Activated CD8-positive, alpha-beta memory T cell treated with anti-CD3 and anti-CD28 coated beads, Interleukin-2, amount 10 ng/mL, durations not matched to agents 7 days and 5 days (primary cell): ENCODE data around the gene SBF2. TPM values are rescaled to one million over a fixed set of nuclear protein-coding genes. Genes with fewer than 3 reads are reported as not detected.

Experiments used
- ATAC-seq: fragments of 150-1000 bp; cut with Tn5 transposase; one replicate; pipeline ENCODE4 v1.10.0; 2021; ENCODE audit warnings: moderate library complexity
- CTCF ChIA-PET: fragments of 350-600 bp; sonication (Branson Sonifier 250); formaldehyde crosslinking; loops from one replicate; lab custom pipeline; 2021; ENCODE audit warnings: antibody characterized with exemption; lab: Charles Lee
- DNase-seq: peaks from one replicate; pipeline ENCODE4 v3.0.0-alpha.2; 2020
- H3K27ac Mint-ChIP-seq: one replicate; pipeline ENCODE4 v1.8.0; 2021; ENCODE audit warnings: mild to moderate bottlenecking, mixed read lengths
- H3K27me3 Mint-ChIP-seq: one replicate; pipeline ENCODE4 v1.8.0; 2021; ENCODE audit warnings: mixed read lengths
- H3K36me3 Mint-ChIP-seq: one replicate; pipeline ENCODE4 v1.8.0; 2021; ENCODE audit warnings: mild to moderate bottlenecking, mixed read lengths
- H3K4me1 Mint-ChIP-seq: one replicate; pipeline ENCODE4 v1.8.0; 2021; ENCODE audit warnings: mixed read lengths
- H3K4me3 Mint-ChIP-seq: one replicate; pipeline ENCODE4 v1.8.0; 2021; ENCODE audit warnings: mild to moderate bottlenecking, moderate library complexity, mixed read lengths
- H3K9me3 Mint-ChIP-seq: one replicate; pipeline ENCODE4 v1.8.0; 2022; ENCODE audit warnings: low read depth, mixed read lengths
- total RNA-seq, 2 experiments: library from RNA; stranded (reverse); gene quantifications; one replicate each; pipeline ENCODE4 v1.2.3, GENCODE V29; 2021

SBF2 gene
- total RNA-seq, 2 experiments from 2014 or later = 4.6 to 8.3 TPM

DNA sequence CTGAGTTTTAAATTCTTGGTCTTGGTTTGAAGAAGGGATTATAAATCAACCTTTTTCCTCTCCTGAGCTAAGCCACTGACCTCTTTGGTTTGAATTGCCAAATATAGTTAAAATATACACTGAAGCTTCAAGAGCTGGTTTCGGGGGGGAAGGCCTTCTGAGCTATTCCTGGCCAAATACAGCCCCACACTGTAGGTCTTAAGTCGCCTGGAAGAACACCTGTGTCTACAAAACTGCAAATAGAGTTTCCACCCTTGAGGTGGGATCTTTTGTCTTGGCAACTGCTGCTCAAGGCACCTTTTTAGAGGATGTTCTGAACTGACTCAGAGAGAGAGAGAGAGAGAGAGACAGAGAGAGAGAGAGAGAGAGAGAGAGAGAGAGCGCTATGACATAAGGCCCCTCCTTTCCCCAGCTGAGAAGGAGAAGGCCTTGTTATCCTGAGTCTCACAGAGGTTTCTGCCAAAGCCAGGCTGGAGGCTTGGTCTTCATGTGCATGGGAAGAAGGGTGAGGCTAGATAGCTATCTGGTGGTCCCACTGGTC, 16.4 kb upstream of the SBF2 start:
- H3K4me1 Mint-ChIP-seq = peaks cover 32% of the 10 kb centered on the region
- no peaks in the 10 kb centered on the region for H3K9me3 Mint-ChIP-seq
- peaks cover 9% of the 10 kb centered on the region for H3K36me3 Mint-ChIP-seq
- no peak overlapping the region for H3K4me3 Mint-ChIP-seq
- no peak overlapping the region for H3K27ac Mint-ChIP-seq
- CTCF ChIA-PET = interaction anchor here (0.7 to 8.7 kb wide), 7 partner anchors 11 to 562 kb away, joined by 3 to 91 read pairs (median 3); no protein-coding TSS in a partner anchor
- ATAC-seq (no peak), DNase-seq (no peak)
- H3K27me3 Mint-ChIP-seq = peaks cover 54% of the 10 kb centered on the region

DNA sequence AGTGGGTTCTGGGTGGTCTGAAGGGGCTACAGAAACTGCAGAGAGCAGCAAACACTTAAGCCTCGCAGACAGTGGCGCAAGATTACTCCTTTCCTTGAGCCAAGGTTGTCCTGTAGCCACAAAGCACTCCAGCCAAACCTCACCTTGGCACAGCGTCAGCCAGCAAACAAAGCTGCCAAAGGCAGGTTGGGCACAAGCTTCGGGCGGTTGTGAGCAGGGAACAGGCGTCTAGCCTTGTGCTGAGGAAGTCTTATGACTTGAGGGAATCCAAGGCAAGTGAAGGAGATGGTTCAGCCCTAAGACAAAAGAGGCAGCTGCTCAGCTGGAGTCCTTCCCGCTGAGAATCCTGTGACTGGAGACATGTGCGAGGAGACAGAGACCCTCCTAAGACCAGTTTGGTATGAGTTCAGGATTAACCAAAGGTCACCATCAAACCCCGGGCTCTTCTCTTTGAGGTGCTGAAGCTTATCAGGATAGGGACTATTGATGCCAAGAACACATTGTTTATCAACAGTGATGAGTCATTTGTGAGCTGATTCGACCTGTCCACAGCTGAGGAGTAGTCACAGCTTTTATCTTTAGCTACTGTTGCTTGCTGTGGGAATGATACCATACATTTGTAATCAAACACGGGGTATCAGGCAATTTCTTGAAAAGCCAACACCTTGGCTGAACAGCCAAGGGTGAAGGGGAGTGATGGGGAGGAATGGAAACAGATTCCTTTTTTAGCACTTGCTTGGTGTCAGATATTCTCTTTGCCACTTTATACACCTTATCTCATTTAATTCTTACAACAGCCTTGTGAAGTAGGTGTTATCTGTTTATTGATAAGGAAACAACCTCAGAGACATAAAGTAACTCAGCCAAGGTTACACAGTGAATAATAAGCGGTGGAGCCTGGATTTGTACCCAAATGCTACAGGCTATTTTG, 15.4 kb upstream of the SBF2 start:
- ATAC-seq (no peak), DNase-seq (no peak)
- Mint-ChIP-seq H3K27ac (no peak overlapping the region), H3K9me3 (no peaks in the 10 kb centered on the region), H3K4me3 (no peak overlapping the region), H3K4me1 (peaks cover 33% of the 10 kb centered on the region), H3K36me3 (peaks cover 9% of the 10 kb centered on the region), H3K27me3 (peaks cover 56% of the 10 kb centered on the region)
- CTCF ChIA-PET = interaction anchor here (0.7 to 8.7 kb wide), 11 partner anchors 8 to 561 kb away, joined by 3 to 91 read pairs (median 4); no protein-coding TSS in a partner anchor

DNA sequence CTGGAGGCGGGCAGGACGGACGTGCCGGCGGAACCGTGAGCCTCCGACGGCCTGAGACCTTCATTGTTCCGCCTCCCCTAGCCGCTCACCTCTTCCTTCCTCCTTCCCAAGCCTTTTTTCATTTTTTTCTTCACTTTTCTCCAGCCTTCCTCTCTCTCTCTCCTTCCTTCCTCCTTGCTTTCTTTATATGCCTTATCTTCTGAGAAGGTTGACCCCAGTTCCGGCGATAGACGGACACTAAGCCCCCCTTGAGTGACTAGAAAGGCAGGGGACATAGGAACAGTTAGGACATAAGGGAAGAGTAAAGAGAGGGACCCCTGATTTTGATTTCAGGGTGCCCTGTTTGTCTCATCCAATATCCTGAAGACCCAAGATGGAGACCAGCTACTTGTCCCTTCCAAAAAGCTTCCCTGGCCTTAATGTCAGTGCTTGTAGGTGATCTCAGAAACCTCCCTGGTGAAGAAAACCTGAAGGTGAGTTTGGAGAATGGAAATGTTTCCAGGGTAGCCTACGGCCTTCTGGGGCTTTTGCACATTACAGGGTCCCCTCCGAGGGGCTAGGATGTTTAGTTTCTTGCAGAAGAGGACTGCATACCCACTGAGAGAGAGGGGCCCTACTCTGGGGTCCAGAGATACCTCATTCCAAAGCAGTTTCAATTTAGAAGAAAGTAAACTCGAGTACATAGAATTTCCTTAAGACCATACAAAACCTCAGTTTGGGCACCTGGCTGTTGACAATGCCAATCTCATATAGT, 14.4 kb upstream of the SBF2 start:
- CTCF ChIA-PET = interaction anchor here (0.6 to 8.7 kb wide), 35 partner anchors 9 to 1032 kb away, joined by 3 to 91 read pairs (median 5); partner anchors contain the start of gene SBF2
- DNase-seq = no peak
- peak overlapping the region; percentile 78 for H3K27ac Mint-ChIP-seq
- H3K9me3 Mint-ChIP-seq = no peaks in the 10 kb centered on the region
- H3K4me3 Mint-ChIP-seq = peak overlapping the region; percentile 87
- no peak for ATAC-seq
- H3K36me3 Mint-ChIP-seq = peaks cover 9% of the 10 kb centered on the region
- H3K4me1 Mint-ChIP-seq = peaks cover 42% of the 10 kb centered on the region
- peaks cover 64% of the 10 kb centered on the region for H3K27me3 Mint-ChIP-seq

DNA sequence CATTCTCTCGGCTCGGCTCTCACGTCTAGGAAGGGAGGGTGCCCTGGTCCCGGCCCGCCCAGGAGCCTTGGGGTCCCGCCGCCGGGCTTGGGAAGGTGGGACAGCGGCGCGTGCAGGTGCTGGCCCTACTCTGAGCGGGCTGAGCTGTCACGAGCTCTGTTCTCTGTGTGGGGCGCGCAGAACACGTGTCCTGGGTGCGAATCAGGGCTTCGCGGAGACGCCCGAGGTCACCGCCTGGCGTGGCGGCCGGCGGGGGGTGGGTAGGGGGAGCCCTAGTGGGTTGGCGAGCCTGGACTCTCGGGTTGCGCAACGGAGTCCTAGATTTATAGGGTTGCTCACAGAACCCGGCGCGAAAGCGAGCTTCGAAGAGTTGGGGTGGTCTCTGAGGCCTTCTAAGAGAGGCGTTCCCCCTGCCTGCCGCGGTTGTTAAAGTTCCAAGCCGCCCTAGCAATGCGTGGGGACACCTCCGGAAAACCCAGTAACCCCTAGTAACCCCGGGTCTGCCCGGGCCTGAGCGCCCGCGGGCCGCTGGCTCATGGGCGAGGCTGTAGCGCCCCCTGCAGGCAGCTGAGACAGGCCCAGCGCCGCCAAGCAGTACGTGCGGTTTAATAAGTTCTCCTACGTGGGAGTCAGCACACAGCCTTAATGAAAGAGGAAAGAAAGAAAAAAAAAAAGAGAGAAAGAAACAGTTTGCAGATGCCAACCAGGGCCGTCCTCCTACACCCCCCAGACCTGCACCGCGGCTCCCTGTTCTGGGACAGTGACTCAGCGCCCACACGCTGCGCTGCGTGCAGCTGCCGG, 13.6 kb upstream of the SBF2 start:
- H3K9me3 Mint-ChIP-seq = no peaks in the 10 kb centered on the region
- peaks cover 11% of the 10 kb centered on the region for H3K36me3 Mint-ChIP-seq
- H3K27ac Mint-ChIP-seq = peak overlapping the region; percentile 78
- peak overlapping the region; percentile 87 for H3K4me3 Mint-ChIP-seq
- peaks cover 42% of the 10 kb centered on the region for H3K4me1 Mint-ChIP-seq
- CTCF ChIA-PET = interaction anchor here (0.6 to 8.7 kb wide), 37 partner anchors 10 to 1032 kb away, joined by 3 to 91 read pairs (median 4); partner anchors contain the start of gene SBF2
- DNase-seq = peak; percentile 90
- peak; percentile 77 for ATAC-seq
- peaks cover 68% of the 10 kb centered on the region for H3K27me3 Mint-ChIP-seq

DNA sequence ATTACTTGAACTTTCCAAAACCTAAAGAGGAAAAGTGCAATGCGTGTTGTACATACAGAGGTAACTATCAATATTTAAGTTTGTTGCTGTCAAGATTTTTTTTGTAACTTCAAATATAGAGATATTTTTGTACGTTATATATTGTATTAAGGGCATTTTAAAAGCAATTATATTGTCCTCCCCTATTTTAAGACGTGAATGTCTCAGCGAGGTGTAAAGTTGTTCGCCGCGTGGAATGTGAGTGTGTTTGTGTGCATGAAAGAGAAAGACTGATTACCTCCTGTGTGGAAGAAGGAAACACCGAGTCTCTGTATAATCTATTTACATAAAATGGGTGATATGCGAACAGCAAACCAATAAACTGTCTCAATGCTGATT, 13.0 kb upstream of the SBF2 start:
- Mint-ChIP-seq H3K27me3 (peaks cover 68% of the 10 kb centered on the region), H3K4me1 (peaks cover 45% of the 10 kb centered on the region)
- CTCF ChIA-PET = interaction anchor here (0.7 to 8.7 kb wide), 23 partner anchors 10 to 559 kb away, joined by 3 to 91 read pairs (median 8); partner anchors contain the start of gene SBF2

DNA sequence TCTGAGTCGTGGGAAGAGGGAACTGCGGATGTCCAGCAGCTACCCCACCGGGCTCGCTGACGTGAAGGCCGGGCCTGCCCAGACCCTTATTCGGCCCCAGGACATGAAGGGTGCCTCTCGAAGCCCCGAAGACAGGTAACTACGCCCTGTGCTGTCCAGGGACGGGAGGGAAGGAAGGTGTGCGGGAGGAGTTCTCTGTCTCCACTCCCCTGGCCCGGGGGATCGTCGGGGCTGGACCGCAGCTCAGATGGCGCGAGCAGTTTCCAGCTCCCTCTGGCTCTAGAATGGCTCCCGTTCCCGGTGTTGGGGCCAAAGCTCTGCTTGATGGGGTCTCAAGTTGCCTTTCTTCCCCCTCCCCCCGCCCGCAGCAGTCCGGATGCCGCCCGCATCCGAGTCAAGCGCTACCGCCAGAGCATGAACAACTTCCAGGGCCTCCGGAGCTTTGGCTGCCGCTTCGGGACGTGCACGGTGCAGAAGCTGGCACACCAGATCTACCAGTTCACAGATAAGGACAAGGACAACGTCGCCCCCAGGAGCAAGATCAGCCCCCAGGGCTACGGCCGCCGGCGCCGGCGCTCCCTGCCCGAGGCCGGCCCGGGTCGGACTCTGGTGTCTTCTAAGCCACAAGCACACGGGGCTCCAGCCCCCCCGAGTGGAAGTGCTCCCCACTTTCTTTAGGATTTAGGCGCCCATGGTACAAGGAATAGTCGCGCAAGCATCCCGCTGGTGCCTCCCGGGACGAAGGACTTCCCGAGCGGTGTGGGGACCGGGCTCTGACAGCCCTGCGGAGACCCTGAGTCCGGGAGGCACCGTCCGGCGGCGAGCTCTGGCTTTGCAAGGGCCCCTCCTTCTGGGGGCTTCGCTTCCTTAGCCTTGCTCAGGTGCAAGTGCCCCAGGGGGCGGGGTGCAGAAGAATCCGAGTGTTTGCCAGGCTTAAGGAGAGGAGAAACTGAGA, 12.2 kb upstream of the SBF2 start:
- Mint-ChIP-seq H3K36me3 (peaks cover 11% of the 10 kb centered on the region), H3K9me3 (no peaks in the 10 kb centered on the region), H3K4me1 (peaks cover 46% of the 10 kb centered on the region), H3K4me3 (peak overlapping the region; percentile 87), H3K27ac (no peak overlapping the region), H3K27me3 (peaks cover 69% of the 10 kb centered on the region)
- ATAC-seq = no peak
- CTCF ChIA-PET = interaction anchor here (1.0 to 8.7 kb wide), 12 partner anchors 9 to 547 kb away, joined by 3 to 91 read pairs (median 5); partner anchors contain the start of gene SBF2
- DNase-seq = no peak

More for the DNA sequence above, 13.0 kb upstream of the SBF2 start:
- Mint-ChIP-seq H3K27ac (no peak overlapping the region), H3K9me3 (no peaks in the 10 kb centered on the region), H3K4me3 (peak overlapping the region; percentile 87), H3K36me3 (peaks cover 11% of the 10 kb centered on the region)
- DNase-seq (no peak), ATAC-seq (no peak)

DNA sequence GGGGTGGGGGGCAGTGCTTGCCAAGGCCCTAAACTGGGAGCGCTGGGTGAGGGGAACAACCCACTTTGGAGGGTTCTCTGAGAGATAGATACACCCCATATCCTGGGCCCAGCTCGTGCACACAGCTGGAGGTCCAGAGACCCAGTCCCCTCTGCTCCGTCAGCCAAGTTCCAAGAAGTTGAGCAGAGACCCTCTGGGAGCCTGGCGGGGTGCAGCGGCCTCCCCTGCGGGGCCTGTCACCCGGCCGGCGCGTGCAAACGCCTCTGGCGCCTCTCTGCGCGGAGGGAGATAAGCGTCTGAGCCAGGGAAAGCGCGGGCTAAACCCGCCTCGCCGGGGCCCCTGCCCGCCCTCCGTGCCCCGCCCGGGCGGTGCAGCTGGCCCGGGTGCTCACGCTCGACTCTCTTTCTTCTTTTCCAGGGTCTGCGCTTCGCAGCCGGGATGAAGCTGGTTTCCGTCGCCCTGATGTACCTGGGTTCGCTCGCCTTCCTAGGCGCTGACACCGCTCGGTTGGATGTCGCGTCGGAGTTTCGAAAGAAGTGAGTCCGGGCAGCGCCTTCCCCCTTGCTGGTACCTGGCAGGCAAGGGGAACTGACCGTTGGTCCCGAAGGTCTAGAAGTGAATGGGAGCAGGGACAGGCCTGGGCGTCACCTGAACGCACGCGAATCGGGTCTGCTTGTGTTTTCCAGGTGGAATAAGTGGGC, 11.4 kb upstream of the SBF2 start:
- DNase-seq (no peak), ATAC-seq (peak; percentile 9)
- H3K27ac Mint-ChIP-seq = no peak overlapping the region
- H3K36me3 Mint-ChIP-seq = peaks cover 11% of the 10 kb centered on the region
- CTCF ChIA-PET = interaction anchor here (1.0 to 8.7 kb wide), 12 partner anchors 8 to 546 kb away, joined by 3 to 91 read pairs (median 5); no protein-coding TSS in a partner anchor
- peak overlapping the region; percentile 87 for H3K4me3 Mint-ChIP-seq
- H3K9me3 Mint-ChIP-seq = no peaks in the 10 kb centered on the region
- H3K27me3 Mint-ChIP-seq = peaks cover 77% of the 10 kb centered on the region
- peaks cover 46% of the 10 kb centered on the region for H3K4me1 Mint-ChIP-seq

DNA sequence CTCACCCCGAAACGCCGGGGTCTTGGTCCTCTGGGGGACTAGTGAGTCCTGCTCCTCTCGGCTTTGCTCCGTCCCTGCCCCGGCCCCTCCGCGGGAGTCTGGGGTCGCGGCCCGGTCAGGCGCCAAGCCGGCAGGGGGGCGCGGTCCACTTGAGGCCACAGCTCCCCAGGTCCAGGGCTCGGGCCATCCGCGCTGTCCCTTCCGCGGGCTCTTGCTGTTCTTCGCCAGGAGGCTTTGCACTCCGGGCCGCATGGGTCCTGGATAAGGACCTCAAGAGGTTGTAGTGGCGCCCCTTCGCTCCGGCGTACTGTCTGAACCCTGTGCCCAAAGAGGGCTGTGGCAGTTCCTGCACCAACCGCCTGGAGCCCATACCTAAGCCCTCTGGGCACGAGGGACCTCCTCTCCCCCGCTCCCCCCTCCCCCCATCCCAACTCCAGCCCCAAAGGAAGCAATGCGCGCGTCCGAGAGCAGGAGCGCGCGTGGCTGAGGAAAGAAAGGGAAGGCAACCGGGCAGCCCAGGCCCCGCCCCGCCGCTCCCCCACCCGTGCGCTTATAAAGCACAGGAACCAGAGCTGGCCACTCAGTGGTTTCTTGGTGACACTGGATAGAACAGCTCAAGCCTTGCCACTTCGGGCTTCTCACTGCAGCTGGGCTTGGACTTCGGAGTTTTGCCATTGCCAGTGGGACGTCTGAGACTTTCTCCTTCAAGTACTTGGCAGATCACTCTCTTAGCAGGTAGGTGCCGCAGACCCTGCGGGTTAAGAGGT, 10.7 kb upstream of the SBF2 start, which contains the start of gene ADM:
TSS of gene ADM (plus strand) at position 579 of the 767 bp plus-strand sequence. CDS start 628 bp downstream, outside the sequence.
- Mint-ChIP-seq H3K36me3 (peaks cover 11% of the 10 kb centered on the region), H3K27me3 (peaks cover 74% of the 10 kb centered on the region), H3K4me3 (peak within 1 kb of the TSS; percentile 87), H3K27ac (no peak within 1 kb of the TSS), H3K4me1 (peaks cover 44% of the 10 kb centered on the region), H3K9me3 (no peaks in the 10 kb centered on the region)
- CTCF ChIA-PET = interaction anchor here (0.8 to 8.7 kb wide), 14 partner anchors 7 to 731 kb away, joined by 3 to 91 read pairs (median 4); partner anchors contain the start of gene WEE1
- DNase-seq (peak; percentile 64), ATAC-seq (no peak)

DNA sequence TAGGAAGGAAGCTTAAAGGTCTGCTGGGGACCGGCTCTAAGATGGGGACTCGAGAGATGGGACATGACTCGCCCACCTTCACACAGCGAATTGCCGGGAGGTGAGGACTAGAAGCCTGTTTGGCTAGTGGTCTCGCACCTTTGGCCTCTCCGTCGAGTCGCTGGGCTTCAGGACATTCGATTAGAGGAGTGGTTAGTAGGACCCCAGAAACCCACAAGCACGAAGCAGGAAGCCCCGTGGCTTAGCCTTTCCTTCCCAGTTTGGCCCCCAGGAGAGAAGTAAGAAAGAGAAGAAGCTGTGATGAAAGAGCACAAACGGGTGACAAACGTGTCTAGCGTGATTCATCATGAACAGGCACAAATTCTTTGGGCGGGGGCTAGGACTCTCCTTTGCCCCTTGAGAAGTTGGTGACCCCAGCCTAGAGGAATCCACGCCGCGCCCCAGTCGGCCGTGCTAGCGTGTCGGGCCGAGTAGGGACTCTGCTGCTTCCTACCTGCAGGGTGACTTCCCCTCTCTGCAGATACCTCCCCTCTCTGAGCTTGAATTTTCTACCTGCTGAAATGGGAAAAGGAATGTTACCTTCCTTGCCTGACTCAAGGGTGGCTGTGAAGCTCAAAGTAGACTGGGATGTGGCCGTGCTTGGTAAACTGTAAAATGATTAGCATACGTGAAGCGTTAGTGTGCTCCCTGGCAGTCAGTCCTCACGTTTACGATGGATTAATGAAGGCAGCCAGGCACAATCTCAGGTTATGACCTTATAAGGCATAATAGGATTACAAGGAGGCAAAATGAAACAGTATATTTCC, 9.7 kb upstream of the SBF2 start:
- peaks cover 45% of the 10 kb centered on the region for H3K4me1 Mint-ChIP-seq

More for the DNA sequence above, 9.7 kb upstream of the SBF2 start:
- H3K36me3 Mint-ChIP-seq = peaks cover 11% of the 10 kb centered on the region
- peaks cover 76% of the 10 kb centered on the region for H3K27me3 Mint-ChIP-seq
- peak overlapping the region; percentile 59 for H3K27ac Mint-ChIP-seq
- no peaks in the 10 kb centered on the region for H3K9me3 Mint-ChIP-seq
- DNase-seq (no peak), ATAC-seq (no peak)
- H3K4me3 Mint-ChIP-seq = peak overlapping the region; percentile 87
- CTCF ChIA-PET = interaction anchor here (0.6 to 8.7 kb wide), 18 partner anchors 9 to 730 kb away, joined by 3 to 91 read pairs (median 4); partner anchors contain the start of gene WEE1
